Glomerular visceral epithelial cell (primary cell): ENCODE measurements around the gene SLC25A15.
"Not testable (repeated sequence)": the region's sequence is repeated elsewhere in the genome, so short reads cannot be mapped to it uniquely, and the experiment has no call there.

ENCODE experiments used
- DNase-seq: peaks from one replicate; pipeline ENCODE4 v3.0.0-alpha.2; 2016; ENCODE audit errors: extremely low spot score

SLC25A15 gene

DNA sequence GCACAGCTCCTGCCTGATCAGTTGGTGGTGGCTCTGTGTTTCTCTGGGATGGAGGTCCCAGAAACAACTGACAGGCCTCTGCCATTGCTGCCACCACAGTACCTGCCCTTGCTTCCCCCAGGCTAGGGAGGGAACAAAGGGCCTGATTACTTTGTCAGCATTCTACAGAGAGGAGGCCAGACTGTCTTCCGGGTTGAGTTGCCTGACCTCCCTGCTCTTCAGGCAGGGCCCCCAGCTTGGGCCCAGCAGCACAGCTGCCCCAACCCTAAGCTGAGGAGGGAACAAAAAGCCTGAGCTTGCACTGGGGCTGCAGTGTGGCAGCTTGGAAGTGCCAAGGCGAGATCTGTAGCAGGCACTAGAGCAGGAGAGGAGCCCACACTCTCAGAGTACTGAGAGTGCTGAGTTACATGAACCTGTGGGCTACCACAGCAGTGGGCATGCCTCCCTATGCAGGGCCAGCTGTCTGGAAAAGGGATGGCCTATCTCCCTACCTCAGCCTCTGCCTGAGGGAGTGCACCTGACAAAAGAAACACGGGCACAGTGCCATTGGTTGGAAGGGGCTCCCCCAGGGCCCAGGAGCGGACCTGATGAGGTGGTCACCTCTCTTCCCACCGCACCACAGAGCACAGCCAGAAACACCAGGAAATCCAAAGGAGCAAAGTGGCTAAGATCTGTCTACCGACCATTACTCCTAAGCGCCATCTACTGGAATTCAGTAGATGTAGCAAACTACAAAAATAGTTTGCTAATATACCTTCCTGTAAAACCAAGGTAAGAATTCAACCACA, 24.4 kb downstream of the SLC25A15 start:
- peak; percentile 18 for DNase-seq

DNA sequence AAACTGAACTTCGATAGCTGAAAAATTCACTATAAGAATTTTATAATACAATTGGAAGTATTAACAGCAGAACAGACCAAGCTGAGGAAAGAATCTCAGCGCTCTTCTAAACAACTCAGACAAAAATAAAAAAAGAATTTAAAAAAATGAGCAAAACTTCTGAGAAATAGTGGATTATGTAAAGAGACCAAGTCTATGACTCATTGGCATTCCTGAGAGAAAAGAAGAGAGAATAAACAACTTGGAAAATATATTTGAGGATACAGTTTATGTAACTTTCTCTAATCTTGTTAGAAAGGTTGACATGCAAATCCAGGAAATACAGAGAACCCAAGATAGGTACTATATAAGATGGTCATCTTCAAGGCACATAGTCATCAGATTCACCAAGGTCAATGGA, 25.4 kb downstream of the SLC25A15 start:
- no peak for DNase-seq

DNA sequence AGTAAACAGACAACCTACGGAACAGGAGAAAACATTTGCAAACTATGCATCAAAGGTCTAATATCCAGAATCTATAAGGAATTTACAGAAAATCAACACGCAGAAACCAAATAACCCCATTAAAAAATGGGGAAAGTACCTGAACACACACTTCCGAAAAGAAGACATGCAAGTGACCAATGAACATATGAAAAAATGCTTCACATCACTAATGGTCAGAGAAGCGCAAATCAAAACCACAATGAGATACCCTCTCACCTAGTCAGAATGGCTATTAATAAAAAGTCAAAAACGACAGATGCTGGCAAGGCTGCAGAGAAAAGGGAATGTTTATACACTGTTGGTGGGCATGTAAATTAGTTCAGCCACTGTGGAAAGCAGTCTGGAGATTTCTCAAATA, 29.5 kb downstream of the SLC25A15 start:
- DNase-seq, result no peak

- no peak for DNase-seq
Measured at GRCh38 chr13:40819797-40820315, 30.4 kb downstream of the SLC25A15 start.

- DNase-seq, result not testable (repeated sequence)
Measured at GRCh38 chr13:40839725-40840124, 50.3 kb downstream of the SLC25A15 start.

- DNase-seq, result not testable (repeated sequence)
Measured at GRCh38 chr13:40840955-40841354, 51.5 kb downstream of the SLC25A15 start.
